Keratinocyte (primary cell): ENCODE data around the gene PTPRN2. TPM values are rescaled to one million over a fixed set of nuclear protein-coding genes. Genes with fewer than 3 reads are reported as not detected.

Experiments used
- DNase-seq: peaks from one replicate; pipeline ENCODE4 v3.0.0-alpha.2; 2011; ENCODE audit warnings: low read depth, missing footprints, low spot score
- FAIRE-seq: peaks from 2 replicates; lab custom pipeline; 2011; peaks lifted over from hg19 to GRCh38; lab: Jason Lieb, UNC
- H2AFZ ChIP-seq: 2 replicates; pipeline ENCODE4 v1.6.0; 2012; ENCODE audit warnings: low read length, control low read depth, inconsistent platforms; ENCODE audit not compliant: control insufficient read depth
- H3K27ac ChIP-seq: 2 replicates; pipeline ENCODE4 v1.5.1; 2011; ENCODE audit warnings: low read length; ENCODE audit not compliant: control insufficient read depth, insufficient read depth
- H3K27me3 ChIP-seq: 3 replicates; pipeline ENCODE4 v1.6.0; 2011; ENCODE audit warnings: low read length; ENCODE audit not compliant: control insufficient read depth, insufficient read depth; ENCODE audit errors: extremely low read depth
- H3K36me3 ChIP-seq, 2 experiments: 2 replicates in 1 of 2; 3 replicates in 1 of 2; pipeline ENCODE4 v1.5.1; 2011; ENCODE audit warnings: low read length in 2 of 2, mild to moderate bottlenecking in 1 of 2; ENCODE audit not compliant: control insufficient read depth in 2 of 2, insufficient read depth in 2 of 2; ENCODE audit errors: extremely low read depth in 1 of 2
- H3K4me1 ChIP-seq: 3 replicates; pipeline ENCODE4 v1.5.1; 2011; ENCODE audit warnings: low read length; ENCODE audit not compliant: control insufficient read depth, insufficient read depth; ENCODE audit errors: extremely low read depth
- H3K4me2 ChIP-seq: 3 replicates; pipeline ENCODE4 v1.6.0; 2011; ENCODE audit warnings: low read depth, low read length; ENCODE audit not compliant: control insufficient read depth, insufficient read depth; ENCODE audit errors: extremely low read depth
- H3K4me3 ChIP-seq, 3 experiments: fragments of 200-600 bp in 1 of 3; sonication (generic) in 1 of 3; 2 replicates in 2 of 3; 3 replicates in 1 of 3; pipeline ENCODE4 v1.5.1; 2011 to 2016; ENCODE audit warnings: low read length in 3 of 3, mild to moderate bottlenecking in 3 of 3, control low read depth in 2 of 3, inconsistent platforms in 1 of 3, low read depth in 1 of 3, mixed read lengths in 1 of 3, mixed run types in 1 of 3, moderate library complexity in 1 of 3; ENCODE audit not compliant: control insufficient read depth in 2 of 3, insufficient read depth in 2 of 3; ENCODE audit errors: extremely low read depth in 1 of 3
- H3K79me2 ChIP-seq: 2 replicates; pipeline ENCODE4 v1.6.0; 2012; ENCODE audit warnings: low read length; ENCODE audit not compliant: control insufficient read depth, insufficient read depth
- H3K9ac ChIP-seq: 3 replicates; pipeline ENCODE4 v1.6.0; 2011; ENCODE audit warnings: low read length; ENCODE audit not compliant: control insufficient read depth, insufficient read depth; ENCODE audit errors: extremely low read depth
- H3K9me1 ChIP-seq: 3 replicates; pipeline ENCODE4 v1.6.0; 2011; ENCODE audit warnings: low read length; ENCODE audit not compliant: control insufficient read depth, insufficient read depth; ENCODE audit errors: extremely low read depth
- H3K9me3 ChIP-seq: 2 replicates; pipeline ENCODE4 v1.5.1; 2012; ENCODE audit warnings: low read depth, low read length; ENCODE audit not compliant: control insufficient read depth
- H4K20me1 ChIP-seq: 3 replicates; pipeline ENCODE4 v1.6.0; 2011; ENCODE audit warnings: low read length; ENCODE audit not compliant: control insufficient read depth, insufficient read depth; ENCODE audit errors: extremely low read depth
- CTCF ChIP-seq, 3 experiments: IDR thresholded peaks in 1 of 3; conservative IDR thresholded peaks in 1 of 3; optimal IDR thresholded peaks in 1 of 3; 2 replicates in 2 of 3; 3 replicates in 1 of 3; pipeline versions ENCODE3 to v1.5.1; 2011; ENCODE audit warnings: low read length in 3 of 3, mild to moderate bottlenecking in 3 of 3, moderate library complexity in 2 of 3, control low read depth in 1 of 3, inconsistent platforms in 1 of 3; ENCODE audit not compliant: insufficient read depth in 2 of 3; ENCODE audit errors: extremely low read depth in 1 of 3
- EZH2 ChIP-seq: IDR thresholded peaks from one replicate; pipeline ENCODE4 v1.6.1; 2012; ENCODE audit warnings: inconsistent platforms, mild to moderate bottlenecking, low read length, moderate library complexity
- dilution Hi-C: fragments of 300-500 bp; cut with MboI; formaldehyde crosslinking; loops from one replicate; pipeline ENCODE4 v1.7.0; 2020; ENCODE audit warnings: low sequenced_read_pairs; ENCODE audit not compliant: extremely low pct_ligation_motif_present
- polyA plus RNA-seq, 5 experiments: library from polyadenylated mRNA; depleted of rRNA in 3 of 5; stranded (reverse) in 3 of 5; stranded (forward) in 1 of 5; unstranded in 1 of 5; fragments of >200 nt; gene quantifications; 1 replicate in 1 of 5; 2 replicates in 3 of 5; 3 replicates in 1 of 5; pipeline versions ENCODE4 v1.2.1 to v1.2.3, GENCODE V29; 2011 to 2012; ENCODE audit warnings: missing spikeins in 2 of 5, low read depth in 1 of 5, low replicate concordance in 1 of 5

PTPRN2 gene
- polyA plus RNA-seq, 1 donor (not counting 4 experiments of a cell fraction or from before 2014, with no cell fraction given), result not detected

- DNase-seq (no peak), FAIRE-seq (no peak)
- Histone ChIP-seq H3K4me2 (no peak overlapping the region), H3K9ac (no peak overlapping the region), H3K9me3 (peaks cover 12% of the 10 kb centered on the region), H3K36me3 (no peaks in the 10 kb centered on the region), H3K79me2 (no peaks in the 10 kb centered on the region), H3K9me1 (no peaks in the 10 kb centered on the region), H3K4me3 (no peak overlapping the region), H3K4me1 (no peaks in the 10 kb centered on the region), H3K27ac (no peak overlapping the region), H4K20me1 (no peaks in the 10 kb centered on the region), H2AFZ (no peak overlapping the region), H3K27me3 (no peaks in the 10 kb centered on the region)
- no peak for TF ChIP-seq CTCF (optimal IDR thresholded peaks at IDR 0.05 in 1 of 3, IDR thresholded peaks at IDR 0.05 in 1 of 3, conservative IDR thresholded peaks at IDR 0.05 in 1 of 3; ENCODE audit: extremely low read depth in 1 of 3, insufficient read depth in 2 of 3, low read length in 3 of 3)
- TF ChIP-seq EZH2, result no peak
- dilution Hi-C loops, result no loop called here
Measured at GRCh38 chr7:158176561-158177173, 411.0 kb downstream of the PTPRN2 start.

- Histone ChIP-seq H3K27ac (no peak overlapping the region), H2AFZ (no peak overlapping the region), H3K4me3 (no peak overlapping the region), H3K9me3 (peaks cover 12% of the 10 kb centered on the region), H3K9me1 (no peaks in the 10 kb centered on the region), H4K20me1 (no peaks in the 10 kb centered on the region), H3K4me2 (no peak overlapping the region), H3K36me3 (no peaks in the 10 kb centered on the region), H3K9ac (no peak overlapping the region), H3K27me3 (no peaks in the 10 kb centered on the region), H3K4me1 (no peaks in the 10 kb centered on the region), H3K79me2 (no peaks in the 10 kb centered on the region)
- TF ChIP-seq CTCF (optimal IDR thresholded peaks at IDR 0.05 in 1 of 3, IDR thresholded peaks at IDR 0.05 in 1 of 3, conservative IDR thresholded peaks at IDR 0.05 in 1 of 3; ENCODE audit: extremely low read depth in 1 of 3, insufficient read depth in 2 of 3, low read length in 3 of 3) (no peak), EZH2 (no peak)
- no peak for DNase-seq
- FAIRE-seq, result no peak
- dilution Hi-C loops, result no loop called here
Measured at GRCh38 chr7:158175779-158176178, 411.8 kb downstream of the PTPRN2 start.
